Small intestine (tissue), 16 donors: ENCODE data around the gene HSFX3. TPM values are rescaled to one million over a fixed set of nuclear protein-coding genes. Genes with fewer than 3 reads are reported as not detected.
"Not testable (repeated sequence)": the region's sequence is repeated elsewhere in the genome, so short reads cannot be mapped to it uniquely, and the experiment has no call there.

Source experiments
- DNase-seq, 2 donors: peaks; one replicate each; pipeline versions ENCODE4 v3.0.0 to v3.0.0-alpha.2; 2013
- FAIRE-seq: peaks from 2 replicates; lab custom pipeline; 2012; peaks lifted over from hg19 to GRCh38; lab: Jason Lieb, UNC
- H3K27ac ChIP-seq, 3 donors: one replicate each; pipeline ENCODE4 v1.5.1; 2013; ENCODE audit warnings: low read length in 2 of 3, mild to moderate bottlenecking in 2 of 3, control low read depth in 1 of 3, inconsistent platforms in 1 of 3, low read depth in 1 of 3, moderate library complexity in 1 of 3
- H3K27me3 ChIP-seq, 3 donors: one replicate each; pipeline ENCODE4 v1.6.1; 2013; ENCODE audit warnings: low read length in 3 of 3, inconsistent platforms in 1 of 3; ENCODE audit not compliant: control insufficient read depth in 3 of 3, insufficient read depth in 3 of 3
- H3K36me3 ChIP-seq, 3 donors: one replicate each; pipeline ENCODE4 v1.6.1; 2013; ENCODE audit warnings: low read length in 3 of 3, inconsistent platforms in 1 of 3, low read depth in 1 of 3, mild to moderate bottlenecking in 1 of 3, moderate library complexity in 1 of 3; ENCODE audit not compliant: control insufficient read depth in 3 of 3, insufficient read depth in 2 of 3
- H3K4me1 ChIP-seq, 3 donors: one replicate each; pipeline ENCODE4 v1.6.1; 2013; ENCODE audit warnings: low read length in 2 of 3, inconsistent platforms in 1 of 3, low read depth in 1 of 3, mild to moderate bottlenecking in 1 of 3, moderate library complexity in 1 of 3; ENCODE audit not compliant: control insufficient read depth in 3 of 3, insufficient read depth in 2 of 3
- H3K4me3 ChIP-seq, 3 donors: one replicate each; pipeline ENCODE4 v1.5.1; 2013; ENCODE audit warnings: low read length in 3 of 3, control low read depth in 1 of 3, inconsistent platforms in 1 of 3, low read depth in 1 of 3, mild to moderate bottlenecking in 1 of 3, moderate library complexity in 1 of 3
- H3K9me3 ChIP-seq, 2 donors: one replicate each; pipeline ENCODE4 v1.6.1; 2013; ENCODE audit warnings: low read depth in 1 of 2, low read length in 1 of 2; ENCODE audit not compliant: control insufficient read depth in 2 of 2, insufficient read depth in 1 of 2
- WGBS, 3 donors: extraction: QIAGEN DNeasy Blood & Tissue Kit; methylation state at CpG; one replicate each; pipeline ENCODE4 v1.1.7; 2013; 5-methylcytosine and 5-hydroxymethylcytosine counted together
- long read RNA-seq, 10 donors: transcript quantifications; one replicate each; lab custom pipeline, GENCODE V29; 2026
- polyA plus RNA-seq, 4 donors: library from polyadenylated mRNA; stranded (reverse) in 3 of 4; unstranded in 1 of 4; fragments of 200-250 nt in 3 of 4; fragments of 120-200 nt in 1 of 4; gene quantifications; one replicate each; pipeline versions ENCODE4 v1.2.1 to v1.2.3, GENCODE V29; 2013
- donor health status: healthy with polysubstance abuse.
- donor health status: control.
- donor health status: control.
- donor health status: Bipolar disorder and iron deficiency.
- donor health status: healthy.

HSFX3 gene
- polyA plus RNA-seq, result not detected
- long read RNA-seq, donor 1, result 0 reads
- long read RNA-seq, donor 2, result 0 reads
- long read RNA-seq, donor 3, result 0 reads
- long read RNA-seq, donor 4, result 0 reads
- long read RNA-seq, donor 5, result 0 reads
- long read RNA-seq, donor 6, result 0 reads
- long read RNA-seq, donor 7, result 0 reads
- long read RNA-seq, donor 8, result 0 reads
- long read RNA-seq, donor 9, result 0 reads
- long read RNA-seq, donor 10, result 0 reads

GRCh38 chrX:149549701-149550100 is at the start of gene HSFX3:
HSFX3 (minus strand) TSS chrX:149549924; CDS start chrX:149549852, 72 bp downstream.
- H3K36me3 ChIP-seq, DNase-seq, H3K4me3 ChIP-seq, H3K27ac ChIP-seq, H3K27me3 ChIP-seq, FAIRE-seq, H3K4me1 ChIP-seq, H3K9me3 ChIP-seq: not testable (repeated sequence)
- WGBS, 3 donors, result 100% methylated on average over 1 of the region's 6 CpGs; no CpG with 5 or more reads in 2 of the 3 donors

GRCh38 chrX:149598603-149599002 is 48.9 kb upstream of the HSFX3 start:
- not testable (repeated sequence) for H3K4me1 ChIP-seq, H3K4me3 ChIP-seq, FAIRE-seq, H3K36me3 ChIP-seq, H3K27ac ChIP-seq, DNase-seq, H3K27me3 ChIP-seq, H3K9me3 ChIP-seq
- 33 to 48% (median 37%) methylated on average over 3 of the region's 11 CpGs for WGBS, 3 donors

GRCh38 chrX:149595943-149596342 is 46.2 kb upstream of the HSFX3 start:
- FAIRE-seq, result not testable (repeated sequence)
- WGBS, 3 donors, result no CpG with 5 or more reads among the region's 7 CpGs

GRCh38 chrX:149595214-149595613 is 45.5 kb upstream of the HSFX3 start, which contains the start of gene HSFX2:
HSFX2 (minus strand) TSS chrX:149595314; CDS start chrX:149594700, 614 bp downstream.
- not testable (repeated sequence) for DNase-seq, H3K4me1 ChIP-seq, H3K27ac ChIP-seq, FAIRE-seq, H3K9me3 ChIP-seq, H3K4me3 ChIP-seq, H3K36me3 ChIP-seq, H3K27me3 ChIP-seq
- WGBS, 3 donors, result no CpG with 5 or more reads among the region's 17 CpGs

More at GRCh38 chrX:149595943-149596342, 46.2 kb upstream of the HSFX3 start:
- H3K4me3 ChIP-seq, H3K36me3 ChIP-seq, H3K27ac ChIP-seq, H3K9me3 ChIP-seq, DNase-seq, H3K27me3 ChIP-seq, H3K4me1 ChIP-seq: not testable (repeated sequence)

- FAIRE-seq, H3K36me3 ChIP-seq: not testable (repeated sequence)
- no CpG with 5 or more reads among the region's 7 CpGs for WGBS, 3 donors
These were observed 41.3 kb upstream of the HSFX3 start for GRCh38 chrX:149590993-149591392.

GRCh38 chrX:149587359-149587758 is 37.6 kb upstream of the HSFX3 start, which contains the start of gene MAGEA9B:
MAGEA9B (minus strand) TSS chrX:149587459; CDS start chrX:149583179, 4,280 bp downstream.
- H3K27me3 ChIP-seq, H3K4me1 ChIP-seq, H3K4me3 ChIP-seq, FAIRE-seq, H3K9me3 ChIP-seq, H3K36me3 ChIP-seq, DNase-seq, H3K27ac ChIP-seq: not testable (repeated sequence)
- no CpG with 5 or more reads among the region's 12 CpGs for WGBS, 3 donors

More at GRCh38 chrX:149590993-149591392, 41.3 kb upstream of the HSFX3 start:
- H3K9me3 ChIP-seq, H3K27ac ChIP-seq, H3K4me3 ChIP-seq, H3K27me3 ChIP-seq, H3K4me1 ChIP-seq, DNase-seq: not testable (repeated sequence)

GRCh38 chrX:149585631-149586030 is 35.9 kb upstream of the HSFX3 start:
- not testable (repeated sequence) for FAIRE-seq, DNase-seq, H3K4me3 ChIP-seq, H3K9me3 ChIP-seq, H3K27me3 ChIP-seq, H3K27ac ChIP-seq, H3K4me1 ChIP-seq, H3K36me3 ChIP-seq
- WGBS, 3 donors, result 71 to 90% (median 80%) methylated on average over 2 to 6 of the region's 17 CpGs

- not testable (repeated sequence) for FAIRE-seq
These were observed 23.7 kb upstream of the HSFX3 start for GRCh38 chrX:149573456-149573855.

More at GRCh38 chrX:149573456-149573855, 23.7 kb upstream of the HSFX3 start:
- not testable (repeated sequence) for H3K9me3 ChIP-seq, H3K27me3 ChIP-seq, H3K27ac ChIP-seq, H3K4me3 ChIP-seq, DNase-seq, H3K36me3 ChIP-seq, H3K4me1 ChIP-seq
- WGBS, 3 donors, result no CpG with 5 or more reads among the region's 1 CpG
